Measurements from ENCODE around the gene GALNT10. TPM values are rescaled to one million over a fixed set of nuclear protein-coding genes. Genes with fewer than 3 reads are reported as not detected.
"Not testable (repeated sequence)": the region's sequence is repeated elsewhere in the genome, so short reads cannot be mapped to it uniquely, and the experiment has no call there.

GALNT10 gene
- 6.7 TPM for total RNA-seq

- ATAC-seq, result peak; percentile 61
These were observed at the start of gene GALNT10 for GRCh38 chr5:154190595-154191304. GALNT10 (plus strand) TSS chr5:154190733; CDS start chr5:154190867, 134 bp downstream.

GRCh38 chr5:154141745-154142221 is 48.8 kb upstream of the GALNT10 start:
- ATAC-seq, result no peak

GRCh38 chr5:154143211-154143641 is 47.3 kb upstream of the GALNT10 start:
- no peak for ATAC-seq

GRCh38 chr5:154145268-154145667 is 45.3 kb upstream of the GALNT10 start:
- ATAC-seq, result no peak

- ATAC-seq, result no peak
These were observed 44.1 kb upstream of the GALNT10 start for GRCh38 chr5:154146409-154146808.

- no peak for ATAC-seq
These were observed 42.9 kb upstream of the GALNT10 start for GRCh38 chr5:154147666-154148065.

GRCh38 chr5:154150471-154150870 is 40.1 kb upstream of the GALNT10 start:
- not testable (repeated sequence) for ATAC-seq

GRCh38 chr5:154157483-154158378 is 32.8 kb upstream of the GALNT10 start:
- no peak for ATAC-seq

- ATAC-seq, result no peak
These were observed 32.2 kb upstream of the GALNT10 start for GRCh38 chr5:154158379-154158737.

- ATAC-seq, result no peak
These were observed 31.2 kb upstream of the GALNT10 start for GRCh38 chr5:154159343-154159742.

GRCh38 chr5:154162539-154163151 is 27.9 kb upstream of the GALNT10 start:
- no peak for ATAC-seq

- ATAC-seq, result no peak
These were observed 26.9 kb upstream of the GALNT10 start for GRCh38 chr5:154163327-154164248.

GRCh38 chr5:154164249-154164581 is 26.3 kb upstream of the GALNT10 start:
- ATAC-seq, result no peak

GRCh38 chr5:154165886-154166285 is 24.6 kb upstream of the GALNT10 start:
- ATAC-seq, result no peak

GRCh38 chr5:154166901-154167791 is 23.4 kb upstream of the GALNT10 start:
- no peak for ATAC-seq

GRCh38 chr5:154168395-154168794 is 22.1 kb upstream of the GALNT10 start:
- no peak for ATAC-seq

- ATAC-seq, result no peak
These were observed 17.7 kb upstream of the GALNT10 start for GRCh38 chr5:154172785-154173184.

GRCh38 chr5:154174091-154174490 is 16.4 kb upstream of the GALNT10 start:
- ATAC-seq, result no peak

- ATAC-seq, result no peak
These were observed 14.4 kb upstream of the GALNT10 start for GRCh38 chr5:154176181-154176580.

GRCh38 chr5:154178661-154179060 is 11.9 kb upstream of the GALNT10 start:
- ATAC-seq, result no peak
